HepG2 (cell line): ENCODE data around the gene THRB.

ENCODE experiments used
- ATF7 ChIP-seq, 2 experiments: fragments of 450-650 bp in 1 of 2; sonication (generic) in 1 of 2; formaldehyde crosslinking in 1 of 2; IDR thresholded peaks; 2 replicates each; pipeline versions ENCODE4 v1.4.0 to v1.6.1; 2016 to 2020; ENCODE audit warnings: antibody characterized with exemption in 1 of 2, mild to moderate bottlenecking in 1 of 2, missing genetic modification reagents in 1 of 2
- RNF219 ChIP-seq: sonication (generic); formaldehyde crosslinking; IDR thresholded peaks from 2 replicates; pipeline ENCODE4 v1.5.0; 2020; ENCODE audit warnings: mild to moderate bottlenecking, missing genetic modification reagents

GRCh38 chr3:24417730-24418129 lies 76.9 kb downstream of the THRB start:
- TF ChIP-seq ATF7 (IDR thresholded peaks at IDR 0.05): no peak
- TF ChIP-seq ATF7 (CRISPR knock-in tag; IDR thresholded peaks at IDR 0.05): no peak
- no peak for TF ChIP-seq RNF219
